DND-41 (cell line): ENCODE data around the gene INTS3.
A peak's percentile ranks its signal among the peaks of the same experiment; 100 is the strongest.

Experiments used
- ATAC-seq: fragments of 200-7000 bp; cut with Tn5 transposase; 3 replicates; pipeline ENCODE4 v1.9.1; 2021; ENCODE audit warnings: low read depth; ENCODE audit not compliant: insufficient read depth
- DNase-seq: peaks from one replicate; pipeline ENCODE4 v3.0.0-alpha.2; 2020
- H2AFZ ChIP-seq: 2 replicates; pipeline ENCODE4 v1.6.0; 2012; ENCODE audit warnings: low read depth, low read length
- H3K27ac ChIP-seq: 2 replicates; pipeline ENCODE4 v1.5.1; 2012; ENCODE audit warnings: low read length, inconsistent platforms
- H3K27me3 ChIP-seq: fragments of 200-600 bp; sonication (generic); 2 replicates; pipeline ENCODE4 v1.6.0; 2012; ENCODE audit warnings: low read length, mild to moderate bottlenecking, inconsistent platforms; ENCODE audit not compliant: insufficient read depth, poor library complexity
- H3K36me3 ChIP-seq: 2 replicates; pipeline ENCODE4 v1.5.1; 2012; ENCODE audit warnings: low read length, inconsistent platforms; ENCODE audit not compliant: insufficient read depth
- H3K4me1 ChIP-seq: 2 replicates; pipeline ENCODE4 v1.5.1; 2012; ENCODE audit warnings: mild to moderate bottlenecking, low read length; ENCODE audit not compliant: insufficient read depth
- H3K4me2 ChIP-seq: 2 replicates; pipeline ENCODE4 v1.6.0; 2012; ENCODE audit warnings: mild to moderate bottlenecking, moderate library complexity, low read length, inconsistent platforms; ENCODE audit not compliant: insufficient read depth
- H3K4me3 ChIP-seq, 2 experiments: fragments of 200-600 bp in 1 of 2; shearing (Covaris generic) in 1 of 2; 2 replicates each; pipeline ENCODE4 v1.5.1; 2012 to 2016; ENCODE audit warnings: inconsistent platforms in 2 of 2, low read length in 2 of 2, mild to moderate bottlenecking in 2 of 2, low read depth in 1 of 2, moderate library complexity in 1 of 2
- H3K79me2 ChIP-seq: 2 replicates; pipeline ENCODE4 v1.6.0; 2012; ENCODE audit warnings: low read length, inconsistent platforms; ENCODE audit not compliant: insufficient read depth
- H3K9ac ChIP-seq: 2 replicates; pipeline ENCODE4 v1.6.0; 2012; ENCODE audit warnings: low read depth, mild to moderate bottlenecking, inconsistent platforms, low read length, moderate library complexity
- H3K9me3 ChIP-seq: 2 replicates; pipeline ENCODE4 v1.5.1; 2012; ENCODE audit warnings: low read length, moderate library complexity, mild to moderate bottlenecking, inconsistent platforms; ENCODE audit not compliant: insufficient read depth, severe bottlenecking
- H4K20me1 ChIP-seq: 2 replicates; pipeline ENCODE4 v1.6.0; 2012; ENCODE audit warnings: low read length; ENCODE audit not compliant: insufficient read depth
- EZH2 ChIP-seq: IDR thresholded peaks from 3 replicates; pipeline ENCODE4 v1.6.1; 2012; ENCODE audit warnings: borderline replicate concordance, low read depth, mild to moderate bottlenecking, moderate library complexity, low read length, inconsistent platforms; ENCODE audit not compliant: severe bottlenecking
- TF ChIP-seq, protein P1 (sequence below): IDR thresholded peaks from 2 replicates; pipeline ENCODE4 v1.5.1; 2012; ENCODE audit warnings: borderline replicate concordance, low read length, moderate library complexity, mild to moderate bottlenecking; ENCODE audit not compliant: poor library complexity, severe bottlenecking; ENCODE audit errors: extremely low read depth

INTS3 gene, protein sequence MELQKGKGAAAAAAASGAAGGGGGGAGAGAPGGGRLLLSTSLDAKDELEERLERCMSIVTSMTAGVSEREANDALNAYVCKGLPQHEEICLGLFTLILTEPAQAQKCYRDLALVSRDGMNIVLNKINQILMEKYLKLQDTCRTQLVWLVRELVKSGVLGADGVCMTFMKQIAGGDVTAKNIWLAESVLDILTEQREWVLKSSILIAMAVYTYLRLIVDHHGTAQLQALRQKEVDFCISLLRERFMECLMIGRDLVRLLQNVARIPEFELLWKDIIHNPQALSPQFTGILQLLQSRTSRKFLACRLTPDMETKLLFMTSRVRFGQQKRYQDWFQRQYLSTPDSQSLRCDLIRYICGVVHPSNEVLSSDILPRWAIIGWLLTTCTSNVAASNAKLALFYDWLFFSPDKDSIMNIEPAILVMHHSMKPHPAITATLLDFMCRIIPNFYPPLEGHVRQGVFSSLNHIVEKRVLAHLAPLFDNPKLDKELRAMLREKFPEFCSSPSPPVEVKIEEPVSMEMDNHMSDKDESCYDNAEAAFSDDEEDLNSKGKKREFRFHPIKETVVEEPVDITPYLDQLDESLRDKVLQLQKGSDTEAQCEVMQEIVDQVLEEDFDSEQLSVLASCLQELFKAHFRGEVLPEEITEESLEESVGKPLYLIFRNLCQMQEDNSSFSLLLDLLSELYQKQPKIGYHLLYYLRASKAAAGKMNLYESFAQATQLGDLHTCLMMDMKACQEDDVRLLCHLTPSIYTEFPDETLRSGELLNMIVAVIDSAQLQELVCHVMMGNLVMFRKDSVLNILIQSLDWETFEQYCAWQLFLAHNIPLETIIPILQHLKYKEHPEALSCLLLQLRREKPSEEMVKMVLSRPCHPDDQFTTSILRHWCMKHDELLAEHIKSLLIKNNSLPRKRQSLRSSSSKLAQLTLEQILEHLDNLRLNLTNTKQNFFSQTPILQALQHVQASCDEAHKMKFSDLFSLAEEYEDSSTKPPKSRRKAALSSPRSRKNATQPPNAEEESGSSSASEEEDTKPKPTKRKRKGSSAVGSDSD

DNA sequence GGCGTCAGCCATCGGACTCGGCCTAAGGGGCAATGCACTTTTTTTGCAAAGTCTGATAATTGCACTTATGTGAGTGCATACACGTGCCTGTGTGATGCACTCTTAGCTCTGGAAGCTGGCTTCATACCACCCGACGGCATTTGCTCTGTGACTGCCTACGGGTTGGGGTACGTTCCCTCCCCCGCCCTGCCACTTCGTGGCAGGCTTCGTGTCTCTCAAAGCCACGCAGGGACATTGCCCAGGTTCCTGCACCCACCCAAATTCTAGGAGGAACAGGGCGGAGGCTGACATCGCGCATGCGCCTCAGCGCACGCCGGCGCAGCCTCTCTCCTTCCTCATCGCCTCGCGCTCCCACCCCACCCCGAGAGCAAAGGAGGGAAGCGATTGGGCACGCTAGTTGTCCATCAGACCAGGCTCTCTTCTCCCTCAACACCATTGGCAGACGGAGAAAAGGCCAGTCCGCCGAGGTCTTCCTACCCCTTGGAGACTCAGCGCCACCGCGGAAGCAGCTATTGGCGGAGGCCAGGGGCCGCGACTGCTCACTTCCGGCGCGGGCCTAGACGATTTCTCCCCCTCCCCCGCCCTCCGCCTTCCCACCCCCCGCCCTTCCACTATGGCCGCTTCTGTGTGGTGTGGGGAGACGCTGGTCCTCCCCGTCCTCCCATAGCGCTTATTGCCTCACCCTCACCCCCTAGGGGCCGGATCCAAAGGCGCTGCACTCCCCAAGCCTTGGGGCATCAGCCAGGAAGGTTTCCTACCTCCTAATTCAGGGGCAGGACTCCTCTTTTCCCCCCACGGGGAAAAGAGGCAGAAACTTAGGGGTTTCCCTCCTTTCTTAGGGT lies at the start of gene INTS3:
Gene INTS3, plus strand, starts transcription at position 588 of the 842 bp plus-strand sequence. CDS start 585 bp downstream, outside the sequence.
- H3K79me2 ChIP-seq: peaks cover 32% of the 10 kb centered on the region
- H3K9me3 ChIP-seq: no peaks in the 10 kb centered on the region
- no peaks in the 10 kb centered on the region for H3K27me3 ChIP-seq
- peak within 1 kb of the TSS; percentile 95 for H3K9ac ChIP-seq
- H3K27ac ChIP-seq: peak within 1 kb of the TSS; percentile 93
- H3K4me2 ChIP-seq: peak within 1 kb of the TSS; percentile 79
- peak; percentile 98 for ATAC-seq
- peaks cover 7% of the 10 kb centered on the region for H3K36me3 ChIP-seq
- H2AFZ ChIP-seq: peak within 1 kb of the TSS; percentile 93
- TF ChIP-seq, protein P1, sequence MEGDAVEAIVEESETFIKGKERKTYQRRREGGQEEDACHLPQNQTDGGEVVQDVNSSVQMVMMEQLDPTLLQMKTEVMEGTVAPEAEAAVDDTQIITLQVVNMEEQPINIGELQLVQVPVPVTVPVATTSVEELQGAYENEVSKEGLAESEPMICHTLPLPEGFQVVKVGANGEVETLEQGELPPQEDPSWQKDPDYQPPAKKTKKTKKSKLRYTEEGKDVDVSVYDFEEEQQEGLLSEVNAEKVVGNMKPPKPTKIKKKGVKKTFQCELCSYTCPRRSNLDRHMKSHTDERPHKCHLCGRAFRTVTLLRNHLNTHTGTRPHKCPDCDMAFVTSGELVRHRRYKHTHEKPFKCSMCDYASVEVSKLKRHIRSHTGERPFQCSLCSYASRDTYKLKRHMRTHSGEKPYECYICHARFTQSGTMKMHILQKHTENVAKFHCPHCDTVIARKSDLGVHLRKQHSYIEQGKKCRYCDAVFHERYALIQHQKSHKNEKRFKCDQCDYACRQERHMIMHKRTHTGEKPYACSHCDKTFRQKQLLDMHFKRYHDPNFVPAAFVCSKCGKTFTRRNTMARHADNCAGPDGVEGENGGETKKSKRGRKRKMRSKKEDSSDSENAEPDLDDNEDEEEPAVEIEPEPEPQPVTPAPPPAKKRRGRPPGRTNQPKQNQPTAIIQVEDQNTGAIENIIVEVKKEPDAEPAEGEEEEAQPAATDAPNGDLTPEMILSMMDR: peak; percentile 42
- no peak for TF ChIP-seq EZH2
- DNase-seq: peak; percentile 100
- no peaks in the 10 kb centered on the region for H4K20me1 ChIP-seq
- H3K4me1 ChIP-seq: peaks cover 31% of the 10 kb centered on the region
- H3K4me3 ChIP-seq: peak within 1 kb of the TSS; percentile 77 to 94

DNA sequence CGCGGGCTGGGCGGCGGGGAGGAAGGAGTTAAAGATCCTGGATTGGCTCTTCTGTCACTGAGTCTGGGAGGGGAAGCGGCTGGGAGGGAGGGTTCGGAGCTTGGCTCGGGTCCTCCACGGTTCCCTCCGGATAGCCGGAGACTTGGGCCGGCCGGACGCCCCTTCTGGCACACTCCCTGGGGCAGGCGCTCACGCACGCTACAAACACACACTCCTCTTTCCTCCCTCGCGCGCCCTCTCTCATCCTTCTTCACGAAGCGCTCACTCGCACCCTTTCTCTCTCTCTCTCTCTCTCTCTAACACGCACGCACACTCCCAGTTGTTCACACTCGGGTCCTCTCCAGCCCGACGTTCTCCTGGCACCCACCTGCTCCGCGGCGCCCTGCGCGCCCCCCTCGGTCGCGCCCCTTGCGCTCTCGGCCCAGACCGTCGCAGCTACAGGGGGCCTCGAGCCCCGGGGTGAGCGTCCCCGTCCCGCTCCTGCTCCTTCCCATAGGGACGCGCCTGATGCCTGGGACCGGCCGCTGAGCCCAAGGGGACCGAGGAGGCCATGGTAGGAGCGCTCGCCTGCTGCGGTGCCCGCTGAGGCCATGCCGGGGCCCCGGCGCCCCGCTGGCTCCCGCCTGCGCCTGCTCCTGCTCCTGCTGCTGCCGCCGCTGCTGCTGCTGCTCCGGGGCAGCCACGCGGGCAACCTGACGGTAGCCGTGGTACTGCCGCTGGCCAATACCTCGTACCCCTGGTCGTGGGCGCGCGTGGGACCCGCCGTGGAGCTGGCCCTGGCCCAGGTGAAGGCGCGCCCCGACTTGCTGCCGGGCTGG lies 49.1 kb upstream of the INTS3 start, which contains the start of gene NPR1:
Gene NPR1, plus strand, starts transcription at position 170 of the 818 bp plus-strand sequence. Its CDS starts 421 bp downstream, at position 591.
- Histone ChIP-seq H3K9ac (no peak within 1 kb of the TSS), H2AFZ (no peak within 1 kb of the TSS), H3K36me3 (no peaks in the 10 kb centered on the region), H3K27ac (no peak within 1 kb of the TSS), H3K4me3 (no peak within 1 kb of the TSS), H3K9me3 (no peaks in the 10 kb centered on the region), H3K4me1 (no peaks in the 10 kb centered on the region), H3K27me3 (peaks cover 18% of the 10 kb centered on the region), H3K4me2 (no peak within 1 kb of the TSS), H4K20me1 (no peaks in the 10 kb centered on the region), H3K79me2 (no peaks in the 10 kb centered on the region)
- ATAC-seq (no peak), DNase-seq (no peak)
- TF ChIP-seq EZH2: no peak
- TF ChIP-seq, protein P1: no peak
